Stimulated activated CD8-positive, alpha-beta memory T cell treated with anti-CD3 and anti-CD28 coated beads, Interleukin-7, amount 100 ng/mL, for 48 hours (primary cell): Measurements from ENCODE around the gene PMM2.
"Not testable (repeated sequence)": the region's sequence is repeated elsewhere in the genome, so short reads cannot be mapped to it uniquely, and the experiment has no call there.

Experiments
- DNase-seq, 2 donors: peaks; one replicate each; pipeline ENCODE4 v3.0.0-alpha.2; 2020; ENCODE audit warnings: low read depth in 1 of 2; ENCODE audit errors: extremely low read depth in 1 of 2

PMM2 gene

DNA sequence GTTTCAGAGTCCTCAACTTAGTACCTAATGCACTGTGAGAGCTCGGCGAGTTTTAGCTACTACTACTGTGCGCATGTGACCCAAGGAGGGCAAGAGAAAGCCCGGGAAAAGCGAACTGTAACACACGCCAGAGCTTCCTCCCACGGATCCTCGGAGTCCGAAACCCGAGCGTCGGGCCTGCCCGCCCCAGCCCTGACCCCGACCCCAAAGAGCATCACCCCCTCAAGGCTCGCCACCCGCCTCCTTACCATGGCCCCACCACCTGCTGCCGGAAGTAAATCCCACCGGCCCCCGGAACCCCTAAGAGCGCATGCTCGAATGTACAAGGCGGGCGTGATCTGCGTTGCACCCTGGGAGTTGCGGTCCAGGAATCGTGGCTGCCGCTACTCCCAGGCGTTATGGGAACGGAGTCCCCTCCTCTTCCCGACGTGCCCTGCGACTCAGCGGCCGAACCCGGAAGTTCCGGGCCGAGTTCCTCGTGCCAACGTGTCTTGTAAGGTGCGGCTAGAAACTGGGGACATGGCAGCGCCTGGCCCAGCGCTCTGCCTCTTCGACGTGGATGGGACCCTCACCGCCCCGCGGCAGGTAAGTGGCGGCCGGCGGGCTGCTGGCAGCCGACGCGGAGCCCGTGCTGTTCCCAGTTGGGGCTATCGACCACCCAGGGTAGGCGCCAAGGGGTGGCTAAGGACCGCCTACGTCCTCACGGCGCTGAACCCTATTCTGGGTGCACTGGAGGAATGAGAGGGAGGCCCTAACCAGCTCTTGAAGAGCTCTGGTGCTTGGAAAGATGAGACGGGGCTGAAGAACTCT is at the start of gene PMM2, which contains the start of gene TMEM186:
Gene PMM2 (plus strand): TSS at position 476 of the 810 bp plus-strand sequence. CDS start 44 bp downstream, at position 520.
Gene TMEM186 (minus strand): TSS at position 276 of the 810 bp plus-strand sequence. CDS start 25 bp downstream, at position 251.
- DNase-seq = peak; percentile 90 to 95

DNA sequence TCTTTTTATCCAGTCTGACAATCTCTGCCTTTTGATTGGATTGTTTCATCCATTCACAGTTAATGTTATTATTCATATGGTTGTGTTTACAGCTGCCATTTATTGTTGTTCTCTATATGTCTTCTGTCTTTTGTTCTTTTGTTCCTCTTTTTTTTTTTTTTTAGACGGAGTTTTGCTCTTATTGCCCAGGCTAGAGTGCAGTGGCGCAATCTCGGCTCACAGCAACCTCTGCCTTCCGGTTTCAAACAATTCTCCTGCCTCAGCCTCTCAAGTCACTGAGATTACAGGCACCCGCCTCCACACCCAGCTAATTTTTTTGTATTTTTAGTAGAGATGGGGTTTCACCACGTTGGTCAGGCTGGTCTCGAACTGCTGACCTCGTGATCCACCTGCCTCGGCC is 48.7 kb upstream of the PMM2 start:
- DNase-seq = not testable (repeated sequence)

DNA sequence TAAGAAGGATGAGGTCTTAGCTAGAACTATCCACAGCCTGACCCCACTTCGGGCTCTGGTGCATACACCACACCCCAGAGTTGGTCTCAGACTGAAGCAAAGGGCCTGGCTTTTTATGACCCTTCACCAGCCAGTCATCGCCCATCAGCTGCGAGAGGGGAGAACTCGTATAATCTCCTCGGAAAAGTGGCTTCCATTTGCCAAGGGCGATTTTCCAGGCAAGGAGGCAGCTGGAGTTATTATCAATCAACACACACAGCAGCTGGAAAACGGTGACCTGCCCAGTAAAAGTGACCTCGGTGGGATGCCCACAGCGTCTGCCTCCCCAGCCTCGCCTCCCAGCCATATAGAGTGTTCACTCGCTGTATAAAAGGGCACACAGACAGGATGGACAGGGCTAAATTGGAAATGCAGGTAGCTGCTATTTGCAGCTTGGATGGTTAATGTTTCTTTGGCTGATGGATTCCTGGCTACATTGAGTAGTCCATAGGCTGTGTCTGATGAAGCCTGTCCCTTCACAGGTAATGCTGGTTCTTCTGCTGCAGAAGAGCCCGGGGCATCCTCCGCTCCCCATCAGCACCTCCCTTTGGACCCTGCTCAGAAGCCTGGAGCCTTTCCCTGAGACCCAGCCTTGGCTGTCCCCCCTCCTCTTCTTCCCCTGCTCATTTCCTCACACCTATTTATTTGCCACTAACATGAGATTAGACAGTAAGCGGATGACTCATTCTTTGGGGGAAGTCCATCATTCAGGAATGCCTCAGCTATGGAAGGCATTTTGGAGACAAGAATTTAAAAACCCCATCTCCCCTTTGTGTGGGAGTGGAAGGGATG is 45.9 kb upstream of the PMM2 start:
- DNase-seq = no peak

DNA sequence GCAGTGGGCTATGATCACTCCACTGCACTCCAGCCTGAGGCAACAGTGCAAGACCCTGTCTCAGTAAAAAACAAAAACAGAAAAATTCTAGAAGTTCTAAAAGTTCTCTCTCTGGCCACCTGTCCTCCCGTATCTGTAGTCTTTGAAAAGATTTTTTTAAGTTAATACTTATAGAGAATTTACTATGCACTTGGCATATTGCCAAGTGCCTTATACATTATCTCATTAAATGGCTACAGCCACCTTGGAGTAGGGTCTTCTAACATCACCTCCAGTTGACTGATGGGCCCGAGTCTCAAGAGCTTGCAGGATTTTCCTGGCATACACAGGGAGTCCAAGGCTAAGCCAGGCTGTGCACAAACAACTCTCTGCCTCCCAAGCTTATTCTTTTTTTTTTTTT is 44.9 kb upstream of the PMM2 start:
- no peak for DNase-seq

DNA sequence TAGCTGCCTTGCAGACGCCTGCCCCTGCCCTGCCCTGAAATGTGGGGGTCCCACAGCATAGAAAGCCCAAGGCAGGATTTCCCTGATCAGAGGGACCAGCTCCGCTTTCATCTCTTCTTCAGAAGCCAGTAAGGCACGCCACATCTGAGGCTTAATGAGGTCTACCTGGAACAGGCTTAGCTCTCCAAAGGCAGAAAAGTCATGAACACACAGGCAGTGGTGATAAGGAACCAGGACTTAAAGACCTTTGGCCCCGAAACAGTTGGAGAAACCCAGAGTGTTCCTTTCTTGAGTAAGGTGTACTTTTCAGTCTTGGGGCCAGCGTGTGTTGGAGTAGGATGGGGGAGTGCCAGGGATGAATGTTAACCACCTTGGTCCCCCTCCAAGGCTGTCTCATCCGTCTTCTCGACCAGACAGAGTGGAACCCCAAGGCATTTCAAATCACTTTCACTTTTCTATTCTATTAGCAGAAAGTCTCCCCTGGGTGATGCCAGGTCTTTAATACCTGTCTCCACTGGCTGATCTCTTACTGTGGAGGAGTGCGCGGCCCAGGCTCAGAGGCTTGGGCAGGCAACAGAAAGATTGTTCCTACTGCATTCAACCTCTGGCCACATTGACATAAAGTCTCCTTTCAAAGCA is 44.1 kb upstream of the PMM2 start:
- no peak for DNase-seq

DNA sequence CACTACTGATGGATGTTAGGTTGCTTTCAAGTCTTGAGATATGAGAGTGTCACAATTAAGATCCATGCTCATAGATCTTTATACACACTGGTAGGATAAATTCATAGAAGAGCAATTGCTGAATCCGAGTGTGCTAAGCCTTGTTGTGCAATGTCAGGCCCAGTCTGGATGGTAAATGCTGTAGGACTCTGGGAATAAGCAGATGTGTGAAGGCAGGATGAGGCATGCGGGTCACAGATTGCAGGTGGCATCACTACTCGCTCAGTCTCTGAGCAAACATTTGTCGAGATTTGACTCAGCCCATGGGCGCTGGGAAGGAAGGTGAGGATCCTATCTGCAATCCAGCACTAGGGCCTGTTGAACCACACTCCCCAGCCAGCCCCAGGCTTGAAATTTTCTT is 40.9 kb upstream of the PMM2 start:
- no peak for DNase-seq

DNA sequence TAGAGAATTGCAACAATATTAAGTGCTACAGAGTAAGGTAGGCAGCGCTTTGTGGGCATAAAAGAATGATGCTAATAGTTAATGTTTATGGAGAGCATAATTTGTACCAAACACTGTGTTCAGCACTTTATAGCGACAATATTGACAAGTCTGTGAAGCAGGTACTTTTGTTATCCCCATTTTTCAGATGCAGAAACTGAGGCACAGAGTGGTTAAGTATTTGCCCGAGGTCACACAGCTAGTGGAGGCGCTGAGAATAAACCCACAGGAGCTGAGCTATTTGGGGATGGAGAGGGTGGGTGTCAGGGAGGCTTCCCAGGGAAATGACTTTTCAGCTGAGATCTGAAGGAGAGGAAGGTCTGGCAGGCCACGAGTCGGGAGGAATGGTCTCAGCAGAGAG is 39.6 kb upstream of the PMM2 start:
- no peak for DNase-seq

DNA sequence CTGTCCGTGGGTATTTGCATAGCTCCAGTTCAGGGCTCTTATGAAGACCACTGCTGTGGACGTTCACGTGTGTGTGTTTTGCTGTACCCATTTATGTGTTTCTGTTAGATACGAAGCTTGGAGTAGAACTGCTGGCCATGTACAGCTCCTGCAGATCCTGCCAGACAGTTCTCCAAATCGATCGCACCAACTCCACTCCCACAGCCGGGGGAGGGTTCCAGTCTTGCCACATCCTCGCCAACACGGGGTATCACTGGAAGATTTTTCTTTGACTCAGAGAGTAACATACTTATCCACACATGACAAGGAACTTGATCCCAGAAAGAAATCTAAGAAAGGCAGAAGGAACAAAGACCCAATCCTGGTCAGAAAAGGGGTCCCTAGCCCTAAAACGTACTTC is 37.6 kb upstream of the PMM2 start:
- DNase-seq = no peak

DNA sequence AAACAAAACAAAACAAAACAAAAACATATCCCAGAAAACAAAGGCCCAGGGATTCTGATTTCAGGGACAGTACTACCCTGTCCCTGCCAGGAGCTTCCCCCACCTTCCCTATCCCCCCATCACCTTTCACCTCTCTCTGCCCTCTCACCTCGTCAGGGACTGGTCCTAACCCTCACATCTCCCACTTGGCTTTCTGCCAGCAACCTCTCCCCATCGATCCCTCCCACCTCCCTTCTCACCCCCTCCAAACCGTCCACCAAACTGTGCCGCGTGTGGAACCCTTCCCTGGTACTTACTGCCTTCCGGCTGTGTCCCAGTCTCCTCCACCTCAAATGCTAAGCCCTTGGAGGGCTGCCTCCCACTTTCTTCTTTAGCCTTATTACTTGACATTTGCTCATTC is 36.6 kb upstream of the PMM2 start:
- no peak for DNase-seq

DNA sequence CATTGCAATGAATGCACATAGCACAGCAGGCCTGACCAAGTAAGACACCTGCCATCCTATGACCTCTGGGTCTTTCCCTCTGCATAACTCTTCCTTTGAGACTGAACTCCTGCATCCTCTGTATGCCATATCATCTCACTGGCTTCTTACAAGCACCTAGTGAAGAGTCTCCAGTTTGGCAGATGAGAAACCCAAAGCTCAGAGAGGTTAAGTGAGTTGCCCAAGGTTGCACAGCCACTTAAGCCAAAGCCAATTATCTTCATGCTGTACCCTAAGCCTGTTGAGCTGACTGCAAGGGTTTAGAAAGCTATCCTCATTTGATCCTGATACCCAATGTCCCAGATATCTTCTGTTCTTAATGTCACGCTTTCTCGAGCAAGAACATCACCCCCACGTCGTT is 35.4 kb upstream of the PMM2 start:
- DNase-seq = no peak

DNA sequence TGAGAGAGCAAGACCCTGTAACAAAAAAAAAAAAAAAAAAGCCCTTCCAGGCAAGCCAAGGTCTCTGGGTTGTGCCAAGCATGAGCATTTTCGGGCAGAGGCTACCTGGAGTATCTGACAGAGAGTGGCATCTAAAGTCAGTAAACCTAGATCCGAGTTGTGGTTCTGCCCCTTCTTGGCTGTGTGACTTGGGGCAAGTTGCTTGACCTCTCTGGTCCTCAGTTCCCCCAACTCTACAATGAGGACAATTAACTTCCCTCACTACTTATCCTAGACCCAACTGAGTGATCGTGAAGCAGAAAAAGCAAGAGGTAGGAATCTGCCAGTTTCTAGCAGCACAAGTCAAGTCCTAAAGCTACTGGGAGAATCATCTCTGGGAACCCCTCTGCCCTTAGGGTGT is 34.6 kb upstream of the PMM2 start:
- no peak for DNase-seq

DNA sequence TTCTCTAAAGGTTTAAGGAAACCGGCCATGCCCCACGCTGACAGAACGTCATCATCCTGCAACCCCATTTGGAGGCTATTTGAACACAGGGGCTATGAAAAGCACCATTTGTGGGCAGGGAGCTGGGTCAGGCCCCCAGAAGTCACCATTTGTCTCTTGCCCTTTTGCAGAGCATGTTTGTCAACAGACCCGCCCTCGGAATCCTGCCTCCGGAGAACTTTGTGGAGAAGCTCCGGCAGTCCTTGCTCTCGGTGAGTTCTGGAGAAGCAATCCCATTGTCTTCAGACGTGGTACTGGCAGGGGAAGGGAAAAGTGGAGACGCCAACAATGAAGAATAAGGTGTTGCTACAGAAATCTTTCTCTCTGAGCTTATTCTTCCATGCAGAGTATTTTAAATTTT is 33.7 kb upstream of the PMM2 start:
- DNase-seq = no peak

DNA sequence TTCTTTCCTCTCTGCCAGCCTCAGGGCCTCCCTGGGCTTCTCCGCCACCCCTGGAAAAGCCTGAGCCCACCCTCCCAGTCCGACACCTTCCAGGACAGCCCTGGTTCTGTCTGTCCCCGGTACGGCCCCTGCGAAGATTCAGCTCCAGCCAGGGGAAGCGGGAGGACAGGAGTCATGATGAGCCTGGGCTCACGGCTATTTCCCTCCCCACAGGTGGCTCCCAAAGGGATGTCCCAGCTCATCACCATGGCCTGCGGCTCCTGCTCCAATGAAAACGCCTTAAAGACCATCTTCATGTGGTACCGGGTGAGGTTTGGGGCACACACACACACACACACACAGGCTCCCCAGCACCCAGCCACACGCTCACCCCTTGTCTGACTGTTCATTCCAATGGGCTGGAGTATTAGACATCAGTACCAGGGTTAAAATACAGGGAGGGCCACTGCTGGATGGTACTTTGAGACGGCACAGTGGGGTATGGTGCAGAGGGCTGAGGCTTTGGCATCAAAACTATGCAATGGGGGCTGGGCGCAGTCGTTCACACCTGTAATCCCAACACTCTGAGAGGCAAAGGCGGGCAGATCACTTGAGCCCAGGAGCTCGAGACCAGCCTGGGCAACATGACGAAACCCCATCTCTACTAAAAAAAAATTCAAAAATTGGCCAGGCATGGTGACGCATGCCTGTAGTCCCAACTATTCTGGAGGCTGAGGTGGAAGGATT is 33.0 kb upstream of the PMM2 start:
- DNase-seq = no peak

DNA sequence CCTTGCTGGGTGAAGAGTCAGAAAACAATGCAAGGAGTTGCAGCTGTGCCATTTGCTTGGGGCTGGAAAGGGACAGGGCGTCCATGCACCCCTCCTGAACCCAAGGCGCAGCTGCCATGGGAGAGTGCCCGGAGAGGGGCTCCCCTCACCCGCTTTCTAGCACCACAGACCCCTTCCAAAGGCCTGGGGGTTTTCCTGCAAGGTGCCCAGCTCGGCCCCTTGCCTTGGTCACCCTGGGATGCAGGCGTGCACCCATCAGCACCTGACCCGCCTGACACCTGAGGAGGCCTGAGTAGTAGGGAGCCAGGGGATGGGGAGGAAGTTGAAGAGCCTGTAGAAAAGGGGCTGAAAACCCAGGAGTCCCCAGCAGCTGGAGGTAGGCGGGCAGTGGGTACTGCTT is 30.5 kb upstream of the PMM2 start:
- no peak for DNase-seq

DNA sequence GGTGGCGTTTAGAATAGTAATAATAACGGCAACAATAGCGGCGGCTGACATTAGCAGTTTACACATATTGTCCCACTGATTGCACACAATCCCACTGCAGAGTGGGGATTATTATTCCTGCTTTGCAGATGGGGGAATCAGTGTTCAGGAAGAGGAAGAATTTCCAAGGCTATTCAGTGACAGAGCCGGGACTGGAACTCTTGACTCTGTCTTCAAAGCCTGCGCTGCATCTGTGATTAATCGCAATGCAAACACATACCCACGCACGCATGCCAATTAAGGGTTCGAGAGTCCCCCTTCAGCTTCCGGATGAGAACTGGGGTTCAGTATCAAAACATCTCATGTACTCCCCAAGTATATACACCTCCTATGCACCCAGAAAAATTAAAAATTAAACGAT is 29.4 kb upstream of the PMM2 start:
- DNase-seq = no peak

DNA sequence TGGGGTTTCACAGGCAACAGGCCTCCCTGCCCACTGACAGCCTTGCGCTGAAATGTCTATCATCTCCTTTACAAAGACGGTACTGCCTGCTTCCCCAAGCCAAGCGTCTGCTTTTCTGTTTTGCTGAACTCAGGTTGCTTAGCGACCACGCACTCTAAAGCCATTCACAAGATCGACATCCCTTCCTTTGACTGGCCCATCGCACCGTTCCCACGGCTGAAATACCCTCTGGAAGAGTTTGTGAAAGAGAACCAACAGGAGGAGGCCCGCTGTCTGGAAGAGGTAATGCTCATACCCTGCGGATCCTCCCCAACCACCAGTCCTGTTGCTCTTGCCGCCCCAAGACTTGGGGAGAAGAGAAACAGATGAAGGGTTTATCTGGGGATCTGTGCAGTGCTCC is 28.9 kb upstream of the PMM2 start:
- no peak for DNase-seq

DNA sequence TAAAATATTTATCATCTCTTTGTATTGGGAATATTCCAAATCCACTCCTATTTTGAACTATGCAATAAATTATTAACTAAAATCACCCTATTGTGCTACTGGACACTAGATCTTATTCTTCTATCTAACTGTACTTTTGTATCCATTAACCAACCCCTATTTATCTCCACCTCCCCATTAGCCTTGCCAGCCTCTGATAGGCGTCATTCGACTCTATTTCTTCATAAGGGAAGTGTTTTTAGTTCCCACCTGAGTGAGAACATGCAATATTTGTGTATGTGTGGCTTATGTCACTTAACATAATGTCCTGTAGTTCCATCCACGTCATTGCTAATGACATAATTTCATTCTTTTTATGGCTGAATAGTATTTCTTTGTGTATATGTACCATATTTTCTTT is 24.1 kb upstream of the PMM2 start:
- DNase-seq = no peak

DNA sequence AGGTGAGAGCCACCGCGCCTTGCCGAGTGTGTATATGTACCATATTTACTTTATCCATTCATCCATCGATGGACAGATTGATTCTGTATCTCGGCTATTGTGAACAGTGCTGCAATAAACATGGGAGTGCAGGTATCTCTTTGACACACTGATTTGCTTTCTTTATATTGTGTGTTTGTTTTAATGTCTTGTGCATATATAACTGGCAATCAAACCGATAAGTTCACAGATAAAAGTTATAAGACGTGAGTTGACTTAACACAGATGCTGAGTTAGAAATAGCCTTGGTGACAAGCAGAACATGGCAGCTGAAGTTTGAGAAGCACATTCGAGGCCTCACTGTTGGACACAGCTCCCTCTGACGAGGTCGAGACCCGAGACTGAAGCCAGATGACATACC is 23.4 kb upstream of the PMM2 start:
- DNase-seq = no peak

DNA sequence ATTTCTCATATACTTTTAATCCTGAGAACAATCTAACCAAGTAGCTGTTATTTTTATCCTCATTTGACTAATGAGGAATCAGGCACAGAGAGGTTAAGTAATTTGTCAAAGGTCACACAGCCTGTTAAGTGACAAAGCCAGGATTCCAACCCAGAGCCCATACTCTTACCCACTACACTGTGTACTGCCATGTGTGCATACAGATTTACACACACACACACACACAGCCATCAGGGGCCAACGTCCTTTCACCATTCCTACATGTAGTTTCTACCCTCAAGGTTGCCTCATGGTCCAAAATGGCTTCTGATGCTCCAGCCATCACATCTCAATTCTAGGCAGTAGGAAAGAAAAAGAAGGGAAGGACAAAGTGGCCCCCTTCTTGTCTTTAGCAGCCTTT is 22.3 kb upstream of the PMM2 start:
- DNase-seq = no peak

DNA sequence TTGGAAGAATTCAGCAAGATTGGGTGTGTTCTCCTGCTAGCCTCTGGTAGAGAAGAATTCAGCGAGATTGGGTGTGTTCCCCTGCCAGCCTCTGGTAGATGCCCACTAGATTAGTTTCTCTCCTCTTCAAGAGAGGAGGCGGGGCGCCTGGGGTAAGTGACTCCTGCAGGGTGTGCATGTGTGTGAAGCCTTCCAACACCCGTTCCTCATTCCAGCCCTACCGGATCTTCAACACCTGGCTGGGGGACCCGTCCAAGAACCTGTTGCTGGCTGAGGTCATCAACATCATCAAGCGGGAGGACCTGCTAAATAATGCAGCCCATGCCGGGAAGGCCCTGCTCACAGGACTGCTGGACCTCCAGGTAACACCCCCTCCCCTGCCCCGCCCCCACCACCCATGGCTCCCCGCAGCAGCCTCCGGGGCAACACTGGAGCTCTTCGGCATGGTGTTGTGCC is 21.5 kb upstream of the PMM2 start:
- no peak for DNase-seq

DNA sequence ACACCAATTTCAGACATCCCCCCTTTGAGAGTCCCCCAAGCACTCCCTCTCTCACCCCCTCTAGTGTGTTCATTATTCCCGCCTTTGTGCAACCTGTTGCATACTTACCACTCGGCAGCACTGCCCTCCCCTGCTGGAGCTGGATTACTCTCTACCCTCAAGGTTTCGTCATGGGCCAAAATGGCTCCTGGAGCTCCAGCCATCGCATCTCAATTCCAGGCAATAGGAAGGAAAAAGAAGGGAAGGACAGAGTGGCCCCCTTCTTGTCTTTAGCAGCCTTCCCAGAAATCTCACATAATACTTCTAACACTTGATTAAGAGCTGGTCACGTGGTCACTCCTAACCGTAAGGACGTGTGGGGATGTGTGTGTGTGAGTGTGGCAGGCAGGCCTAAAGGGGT is 20.4 kb upstream of the PMM2 start:
- DNase-seq = no peak
